Kidney capillary endothelial cell (primary cell): ENCODE results near the gene CUL1.

Experiments
- DNase-seq: peaks from one replicate; pipeline ENCODE4 v3.0.0-alpha.2; 2018; ENCODE audit warnings: low spot score

The CUL1 gene

GRCh38 chr7:148718431-148718830 is 19.7 kb downstream of the CUL1 start:
- DNase-seq, result no peak

- no peak for DNase-seq
Observed at GRCh38 chr7:148719753-148720152, 21.1 kb downstream of the CUL1 start.

- no peak for DNase-seq
Observed at GRCh38 chr7:148720472-148720871, 21.8 kb downstream of the CUL1 start.

GRCh38 chr7:148721390-148721789 is 22.7 kb downstream of the CUL1 start:
- no peak for DNase-seq

DNA sequence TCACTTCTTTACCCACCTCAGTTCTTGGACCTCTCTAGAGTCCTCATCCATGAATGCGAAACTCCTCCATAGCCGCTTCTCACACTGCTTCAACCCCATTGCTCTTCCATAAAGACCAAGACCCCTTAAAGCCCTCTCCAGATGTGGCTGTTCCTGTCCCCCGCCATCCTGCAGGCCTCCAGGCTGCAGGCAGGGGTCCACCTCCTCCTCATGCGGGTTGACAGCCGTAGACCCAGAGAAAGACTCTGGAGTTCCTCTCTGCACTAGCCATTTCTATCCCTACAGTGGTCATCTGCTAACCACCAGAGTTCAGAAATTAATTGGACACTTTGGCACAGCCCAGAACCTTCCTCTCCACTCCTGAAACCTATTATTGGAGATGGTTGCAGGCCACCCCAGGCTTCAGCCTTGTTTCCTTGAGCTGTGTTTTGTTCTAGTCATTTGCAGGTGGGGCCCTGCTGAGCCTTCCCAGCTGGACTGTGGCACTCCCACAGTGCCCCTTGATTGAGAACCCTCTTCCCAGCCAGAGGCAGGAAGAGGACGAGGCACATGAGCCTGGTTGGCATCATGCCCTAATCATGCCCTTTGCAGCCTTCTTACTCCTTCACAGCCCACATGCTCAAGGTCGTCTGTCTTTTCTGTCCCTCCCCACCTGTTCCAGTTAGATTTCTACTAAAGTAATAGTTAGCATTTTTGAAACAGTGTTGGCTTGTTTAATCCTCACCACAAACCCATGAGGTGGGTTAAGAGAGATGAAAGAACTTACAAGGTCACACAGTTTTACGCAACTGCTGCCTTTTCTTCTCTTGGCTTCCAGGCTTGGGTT is 23.9 kb downstream of the CUL1 start:
- DNase-seq, result no peak

GRCh38 chr7:148723166-148723559 is 24.5 kb downstream of the CUL1 start:
- DNase-seq, result no peak

DNA sequence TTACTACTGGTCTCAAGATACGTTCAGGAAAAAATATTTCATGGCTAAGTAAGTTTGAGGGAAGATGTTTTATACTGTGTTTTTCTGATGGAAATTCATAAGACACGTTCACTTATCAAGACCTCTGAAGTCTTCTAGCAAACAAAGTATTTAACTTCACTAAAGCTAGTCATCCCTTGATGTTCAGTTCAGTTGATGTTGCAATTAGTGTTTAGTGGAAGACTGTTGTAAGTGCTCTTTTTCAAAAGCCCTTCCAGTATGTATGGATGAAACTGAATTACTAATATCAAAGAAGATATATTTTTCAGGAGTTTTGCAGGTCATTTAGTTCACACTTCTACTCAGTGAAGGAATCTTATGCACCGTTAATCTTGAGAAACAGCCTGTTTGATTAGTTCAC is 25.1 kb downstream of the CUL1 start:
- DNase-seq, result no peak

- no peak for DNase-seq
Observed at GRCh38 chr7:148726385-148726784, 27.7 kb downstream of the CUL1 start.

- DNase-seq, result no peak
Observed at GRCh38 chr7:148727501-148728278, 29.0 kb downstream of the CUL1 start.

GRCh38 chr7:148729984-148730733 is 31.5 kb downstream of the CUL1 start:
- no peak for DNase-seq

DNA sequence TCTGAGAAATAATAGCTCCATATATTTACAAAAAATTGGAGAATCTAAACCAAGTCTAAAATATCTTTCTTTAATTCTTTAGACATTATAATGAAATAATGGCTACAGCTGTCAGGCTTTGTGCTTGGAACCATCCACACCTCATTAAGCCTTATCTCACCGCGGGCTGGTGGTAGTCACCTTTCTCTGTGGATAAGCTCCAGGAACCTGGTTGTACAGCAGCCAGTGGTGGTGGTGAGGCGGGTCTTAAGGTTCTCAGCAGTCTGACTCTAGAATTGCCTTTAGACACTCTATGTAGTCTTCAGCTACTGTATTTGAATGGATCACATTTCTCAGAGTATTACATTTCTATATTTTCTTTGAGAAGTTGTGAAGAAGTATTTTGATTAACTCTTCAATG is 34.2 kb downstream of the CUL1 start:
- DNase-seq, result no peak

DNA sequence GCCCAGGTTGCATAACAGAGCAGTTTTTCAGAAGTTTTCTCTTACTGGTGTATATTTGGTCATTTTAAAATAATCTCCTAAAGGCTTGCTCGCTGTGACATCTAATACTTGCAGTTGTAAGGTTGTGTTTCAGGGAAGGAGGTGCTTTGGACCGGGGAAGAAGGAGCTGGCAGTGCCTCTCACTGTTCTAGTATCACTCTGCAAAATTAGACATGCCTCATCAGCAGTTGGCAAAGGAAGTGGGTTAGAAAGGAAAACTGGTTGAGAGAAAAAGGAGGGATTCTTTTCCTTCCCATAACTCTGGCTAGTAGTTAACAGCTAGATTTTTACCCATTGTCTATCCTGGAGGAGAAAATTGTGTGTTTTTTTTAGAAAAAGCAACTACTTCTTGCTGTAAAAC is 34.8 kb downstream of the CUL1 start:
- DNase-seq, result no peak

- no peak for DNase-seq
Observed at GRCh38 chr7:148735141-148735540, 36.4 kb downstream of the CUL1 start.

GRCh38 chr7:148735967-148736366 is 37.3 kb downstream of the CUL1 start:
- no peak for DNase-seq

- no peak for DNase-seq
Observed at GRCh38 chr7:148738737-148739535, 40.2 kb downstream of the CUL1 start.

DNA sequence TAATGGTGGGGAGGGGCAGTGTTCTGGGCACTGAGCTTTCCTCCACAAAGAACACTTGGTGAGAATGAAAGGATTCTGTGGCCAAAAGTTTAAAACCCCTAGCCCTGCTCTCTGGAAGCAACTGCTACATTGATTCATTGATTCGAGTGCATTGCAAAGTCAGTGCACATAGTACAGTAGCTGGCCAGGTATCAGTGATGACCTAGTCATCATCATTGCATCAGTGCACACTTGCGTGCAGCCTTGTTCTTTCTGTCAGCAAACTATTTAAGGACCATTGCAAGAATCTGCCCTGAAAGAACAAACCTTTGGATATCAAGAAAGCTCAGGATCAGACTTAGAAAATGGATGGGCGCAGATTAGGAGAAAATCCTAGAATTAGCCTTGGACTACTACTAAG is 47.4 kb downstream of the CUL1 start:
- DNase-seq, result no peak

DNA sequence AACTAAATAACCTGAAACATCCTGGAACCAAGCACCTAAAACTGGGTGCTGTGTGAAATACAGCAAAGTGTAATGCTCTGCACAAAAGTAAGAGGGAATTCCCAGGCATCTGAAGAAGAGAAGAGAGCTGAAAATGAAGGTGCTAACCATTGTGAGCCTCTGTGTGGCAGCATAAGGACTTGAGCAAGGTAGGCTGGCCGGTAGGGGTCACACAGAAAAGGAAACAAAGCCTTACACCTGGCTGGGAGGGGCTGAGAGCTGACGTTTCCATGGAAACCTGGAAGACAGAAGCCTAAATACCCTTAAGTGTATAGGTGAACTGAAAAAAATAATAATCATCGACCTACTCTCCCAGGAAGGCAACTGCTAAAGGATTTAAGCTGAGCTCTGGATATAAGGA is 48.6 kb downstream of the CUL1 start:
- DNase-seq, result no peak

DNA sequence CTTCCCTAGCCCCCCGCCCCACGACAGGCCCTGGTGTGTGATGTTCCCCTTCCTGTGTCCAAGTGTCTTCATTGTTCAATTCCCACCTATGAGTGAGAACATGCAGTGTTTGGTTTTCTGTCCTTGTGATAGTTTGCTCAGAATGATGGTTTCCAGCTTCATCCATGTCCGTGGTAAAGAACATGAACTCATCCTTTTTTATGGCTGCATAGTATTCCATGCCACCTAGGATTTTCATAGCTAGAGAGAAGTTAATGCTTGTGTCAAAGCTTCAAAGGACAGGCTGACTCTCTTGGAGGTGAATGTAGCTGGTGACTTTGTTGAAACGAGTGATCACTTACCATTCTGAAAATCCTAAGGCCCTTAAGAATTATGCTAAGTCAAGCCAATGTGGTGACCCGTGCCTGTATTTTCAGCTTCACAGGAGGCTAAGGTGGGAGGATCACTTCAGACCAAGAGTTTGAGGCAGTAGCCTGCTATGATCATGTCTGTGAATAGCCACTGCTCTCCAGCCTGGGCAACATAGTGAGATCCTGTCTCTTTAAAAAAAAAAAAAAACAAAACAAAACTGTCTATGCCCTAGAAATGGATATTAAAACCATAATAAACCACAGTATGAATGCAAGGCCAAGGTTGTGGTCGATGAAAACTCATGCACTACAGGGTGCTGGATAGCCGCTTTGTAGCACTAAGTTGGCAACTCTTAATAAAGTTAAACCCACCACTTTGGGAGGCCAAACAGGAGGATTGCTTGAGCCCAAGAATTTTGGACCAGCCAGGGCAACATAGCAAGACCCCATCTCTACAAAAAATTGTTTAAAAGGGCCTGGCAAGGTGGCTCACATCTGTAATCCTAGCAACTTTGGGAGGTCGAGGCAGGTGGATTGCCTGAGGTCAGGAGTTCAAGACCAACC is 52.0 kb downstream of the CUL1 start:
- DNase-seq, result no peak

GRCh38 chr7:148753224-148753623 is 54.5 kb downstream of the CUL1 start:
- DNase-seq, result no peak

- no peak for DNase-seq
Observed at GRCh38 chr7:148754912-148755311, 56.2 kb downstream of the CUL1 start.
